Ectodermal cell (in vitro differentiated cells): Measurements from ENCODE around the gene APCS. TPM values are rescaled to one million over a fixed set of nuclear protein-coding genes. Genes with fewer than 3 reads are reported as not detected.

Source experiments
- H3K27ac ChIP-seq: 2 replicates; pipeline ENCODE4 v1.7.0; 2013; ENCODE audit warnings: mild to moderate bottlenecking, low read depth, low read length; ENCODE audit not compliant: insufficient read depth, poor library complexity, severe bottlenecking
- H3K27me3 ChIP-seq: 2 replicates; pipeline ENCODE4 v1.7.0; 2013; ENCODE audit warnings: mild to moderate bottlenecking, low read length; ENCODE audit not compliant: insufficient read depth, control insufficient read depth, poor library complexity, severe bottlenecking
- H3K36me3 ChIP-seq: one replicate; pipeline ENCODE4 v1.7.0; 2013; ENCODE audit warnings: low read length; ENCODE audit not compliant: control insufficient read depth, insufficient read depth
- H3K4me1 ChIP-seq: one replicate; pipeline ENCODE4 v1.7.0; 2013; ENCODE audit warnings: low read length; ENCODE audit not compliant: control insufficient read depth, insufficient read depth
- H3K4me3 ChIP-seq: 2 replicates; pipeline ENCODE4 v1.7.0; 2013; ENCODE audit warnings: low read depth, low read length, control low read depth; ENCODE audit not compliant: insufficient read depth
- H3K9me3 ChIP-seq: 2 replicates; pipeline ENCODE4 v1.7.0; 2013; ENCODE audit warnings: mild to moderate bottlenecking, low read length, moderate library complexity; ENCODE audit not compliant: control insufficient read depth
- WGBS, 2 experiments: methylation state at CpG; one replicate each; pipeline ENCODE4 v1.1.7; 2013; ENCODE audit warnings: missing lambda C conversion rate in 2 of 2; 5-methylcytosine and 5-hydroxymethylcytosine counted together
- polyA plus RNA-seq, 4 experiments: library from polyadenylated mRNA; stranded (reverse); fragments of 50-300 nt; gene quantifications; one replicate each; pipeline ENCODE4 v1.2.3, GENCODE V29; 2013

APCS gene
- polyA plus RNA-seq (2013, experiment 1 of 4): not detected
- not detected for polyA plus RNA-seq (2013, experiment 2 of 4)
- polyA plus RNA-seq (2013, experiment 3 of 4): not detected
- not detected for polyA plus RNA-seq (2013, experiment 4 of 4)

- no peak within 1 kb of the TSS for H3K27ac ChIP-seq
- H3K9me3 ChIP-seq: no peaks in the 10 kb centered on the region
- 90 to 93% methylated on average over 6 of the region's 6 CpGs for WGBS, 2 experiments
- H3K4me3 ChIP-seq: no peak within 1 kb of the TSS
- no peaks in the 10 kb centered on the region for H3K4me1 ChIP-seq
- H3K36me3 ChIP-seq: no peaks in the 10 kb centered on the region
- no peaks in the 10 kb centered on the region for H3K27me3 ChIP-seq
Measured at GRCh38 chr1:159587461-159587951, at the start of gene APCS. Gene APCS (plus strand): TSS chr1:159587826. CDS start chr1:159587922, 96 bp downstream.

GRCh38 chr1:159548126-159548525 is 39.5 kb upstream of the APCS start:
- Histone ChIP-seq H3K27ac (no peak overlapping the region), H3K4me1 (no peaks in the 10 kb centered on the region), H3K27me3 (no peaks in the 10 kb centered on the region), H3K36me3 (no peaks in the 10 kb centered on the region), H3K9me3 (no peaks in the 10 kb centered on the region), H3K4me3 (no peak overlapping the region)
- WGBS, 2 experiments: 85 to 94% methylated on average over 2 of the region's 2 CpGs

GRCh38 chr1:159554261-159554660 is 33.4 kb upstream of the APCS start:
- H3K4me1 ChIP-seq: no peaks in the 10 kb centered on the region
- H3K9me3 ChIP-seq: no peaks in the 10 kb centered on the region
- no peaks in the 10 kb centered on the region for H3K36me3 ChIP-seq
- H3K4me3 ChIP-seq: no peak overlapping the region
- WGBS, 2 experiments: 66 to 74% methylated on average over 3 of the region's 3 CpGs
- H3K27me3 ChIP-seq: no peaks in the 10 kb centered on the region
- H3K27ac ChIP-seq: no peak overlapping the region

GRCh38 chr1:159554696-159555095 is 32.9 kb upstream of the APCS start:
- Histone ChIP-seq H3K36me3 (no peaks in the 10 kb centered on the region), H3K27ac (no peak overlapping the region), H3K27me3 (no peaks in the 10 kb centered on the region), H3K9me3 (no peaks in the 10 kb centered on the region), H3K4me1 (no peaks in the 10 kb centered on the region), H3K4me3 (no peak overlapping the region)
- 80 to 90% methylated on average over 1 of the region's 1 CpG for WGBS, 2 experiments

GRCh38 chr1:159556931-159557369 is 30.7 kb upstream of the APCS start:
- no peaks in the 10 kb centered on the region for H3K27me3 ChIP-seq
- H3K4me1 ChIP-seq: no peaks in the 10 kb centered on the region
- H3K27ac ChIP-seq: no peak overlapping the region
- H3K9me3 ChIP-seq: no peaks in the 10 kb centered on the region
- no peak overlapping the region for H3K4me3 ChIP-seq
- 59 to 60% methylated on average over 3 of the region's 3 CpGs for WGBS, 2 experiments
- H3K36me3 ChIP-seq: no peaks in the 10 kb centered on the region

- Histone ChIP-seq H3K27me3 (no peaks in the 10 kb centered on the region), H3K4me3 (no peak overlapping the region), H3K27ac (no peak overlapping the region), H3K4me1 (peaks cover 8% of the 10 kb centered on the region), H3K36me3 (no peaks in the 10 kb centered on the region), H3K9me3 (no peaks in the 10 kb centered on the region)
- 88 to 89% methylated on average over 2 of the region's 2 CpGs for WGBS, 2 experiments
Measured at GRCh38 chr1:159560599-159560998, 27.0 kb upstream of the APCS start.

- H3K27me3 ChIP-seq: no peaks in the 10 kb centered on the region
- no peaks in the 10 kb centered on the region for H3K36me3 ChIP-seq
- H3K4me3 ChIP-seq: no peak overlapping the region
- H3K4me1 ChIP-seq: peaks cover 8% of the 10 kb centered on the region
- H3K27ac ChIP-seq: no peak overlapping the region
- H3K9me3 ChIP-seq: no peaks in the 10 kb centered on the region
Measured at GRCh38 chr1:159561497-159561896, 26.1 kb upstream of the APCS start.

GRCh38 chr1:159562680-159563079 is 24.9 kb upstream of the APCS start:
- 51 to 71% methylated on average over 1 of the region's 1 CpG for WGBS, 2 experiments
- H3K27ac ChIP-seq: peak overlapping the region; percentile 60
- H3K27me3 ChIP-seq: no peaks in the 10 kb centered on the region
- peaks cover 8% of the 10 kb centered on the region for H3K4me1 ChIP-seq
- no peaks in the 10 kb centered on the region for H3K9me3 ChIP-seq
- H3K4me3 ChIP-seq: no peak overlapping the region
- H3K36me3 ChIP-seq: no peaks in the 10 kb centered on the region

GRCh38 chr1:159577446-159577845 is 10.2 kb upstream of the APCS start:
- 91 to 93% methylated on average over 2 of the region's 3 CpGs for WGBS, 2 experiments
- no peak overlapping the region for H3K4me3 ChIP-seq
- no peaks in the 10 kb centered on the region for H3K4me1 ChIP-seq
- no peak overlapping the region for H3K27ac ChIP-seq
- no peaks in the 10 kb centered on the region for H3K9me3 ChIP-seq
- H3K36me3 ChIP-seq: no peaks in the 10 kb centered on the region
- H3K27me3 ChIP-seq: no peaks in the 10 kb centered on the region

- Histone ChIP-seq H3K27ac (no peak overlapping the region), H3K9me3 (no peaks in the 10 kb centered on the region), H3K4me3 (no peak overlapping the region), H3K36me3 (no peaks in the 10 kb centered on the region), H3K4me1 (no peaks in the 10 kb centered on the region), H3K27me3 (no peaks in the 10 kb centered on the region)
- WGBS, 2 experiments: 90% methylated on average over 2 of the region's 3 CpGs; no CpG with 5 or more reads in 1 of the 2 experiments
Measured at GRCh38 chr1:159580340-159580739, 7.3 kb upstream of the APCS start.

GRCh38 chr1:159581422-159581821 is 6.2 kb upstream of the APCS start:
- 83 to 94% methylated on average over 1 of the region's 1 CpG for WGBS, 2 experiments
- H3K4me3 ChIP-seq: no peak overlapping the region
- no peak overlapping the region for H3K27ac ChIP-seq
- H3K9me3 ChIP-seq: no peaks in the 10 kb centered on the region
- no peaks in the 10 kb centered on the region for H3K36me3 ChIP-seq
- no peaks in the 10 kb centered on the region for H3K27me3 ChIP-seq
- H3K4me1 ChIP-seq: no peaks in the 10 kb centered on the region
